Duodenal mucosa (tissue), 2 donors: ENCODE results near the gene CA14.
A peak's percentile ranks its signal among the peaks of the same experiment; 100 is the strongest.
"Not testable (repeated sequence)": the region's sequence is repeated elsewhere in the genome, so short reads cannot be mapped to it uniquely, and the experiment has no call there.

Experiments
- H3K27ac ChIP-seq: one replicate; pipeline ENCODE4 v1.7.0; 2013; ENCODE audit warnings: low read depth, low read length
- H3K27me3 ChIP-seq, 2 donors: one replicate each; pipeline ENCODE4 v1.7.0; 2013; ENCODE audit warnings: low read length in 2 of 2, control low read depth in 1 of 2; ENCODE audit not compliant: insufficient read depth in 2 of 2, control insufficient read depth in 1 of 2
- H3K36me3 ChIP-seq, 2 donors: one replicate each; pipeline ENCODE4 v1.7.0; 2013; ENCODE audit warnings: low read length in 2 of 2, control low read depth in 1 of 2; ENCODE audit not compliant: insufficient read depth in 2 of 2, control insufficient read depth in 1 of 2
- H3K4me1 ChIP-seq, 2 donors: one replicate each; pipeline ENCODE4 v1.7.0; 2013; ENCODE audit warnings: low read length in 2 of 2, control low read depth in 1 of 2; ENCODE audit not compliant: insufficient read depth in 2 of 2, control insufficient read depth in 1 of 2
- H3K4me3 ChIP-seq, 2 donors: one replicate each; pipeline ENCODE4 v1.7.0; 2013; ENCODE audit warnings: low read length in 2 of 2, low read depth in 1 of 2
- H3K9ac ChIP-seq, 2 donors: one replicate each; pipeline ENCODE4 v1.7.0; 2013; ENCODE audit warnings: low read length in 2 of 2, low read depth in 1 of 2
- H3K9me3 ChIP-seq, 2 donors: one replicate each; pipeline ENCODE4 v1.7.0; 2013; ENCODE audit warnings: low read length in 2 of 2, control low read depth in 1 of 2; ENCODE audit not compliant: control insufficient read depth in 1 of 2

The CA14 gene

DNA sequence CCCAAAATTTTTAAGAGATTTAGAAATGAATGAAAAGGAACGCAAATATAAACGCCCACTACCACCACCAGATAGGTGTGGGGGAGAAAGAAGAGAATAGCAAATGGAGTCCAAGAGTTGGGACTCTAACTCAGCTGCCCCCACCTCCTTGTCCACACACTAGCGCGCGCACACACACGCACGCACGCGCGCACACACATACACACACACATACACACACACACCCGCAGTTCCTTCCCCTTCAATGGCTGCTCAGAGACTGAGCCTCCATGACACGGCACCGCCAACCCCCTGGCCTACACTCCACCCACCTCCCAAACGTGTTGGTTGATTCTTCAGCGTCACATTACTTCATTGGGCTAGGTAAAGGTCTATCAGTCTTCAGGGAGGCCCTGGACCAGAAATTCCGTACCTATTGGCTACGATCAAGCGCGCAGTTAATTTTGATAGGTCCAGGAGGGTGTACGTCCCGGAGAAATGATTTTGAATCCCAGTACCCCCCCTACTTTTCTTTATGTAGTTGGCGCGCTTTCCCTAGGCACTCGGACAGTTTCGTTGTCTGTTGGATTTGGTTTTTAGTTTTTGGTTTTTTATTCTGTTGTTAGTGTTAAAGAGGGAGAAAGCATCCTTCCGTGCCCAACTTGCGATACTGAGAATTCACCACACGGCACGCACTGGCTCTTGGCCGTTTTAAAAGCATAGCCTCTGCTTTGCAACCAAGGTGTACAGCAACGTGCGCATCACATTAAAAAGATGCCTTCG, 21.5 kb upstream of the CA14 start, which contains the start of gene ANP32E:
TSS of gene ANP32E (minus strand) at position 261 of the 762 bp plus-strand sequence. CDS start 326 bp downstream, outside the sequence.
- no peaks in the 10 kb centered on the region for H3K9me3 ChIP-seq
- H3K27ac ChIP-seq = peak within 1 kb of the TSS; percentile 95
- peaks cover 5 to 12% of the 10 kb centered on the region in 2 donors for H3K4me1 ChIP-seq
- H3K9ac ChIP-seq = peak within 1 kb of the TSS; percentile 91
- no peaks in the 10 kb centered on the region for H3K27me3 ChIP-seq
- peak within 1 kb of the TSS; percentile 83 to 99 for H3K4me3 ChIP-seq
- no peaks in the 10 kb centered on the region for H3K36me3 ChIP-seq

- no peaks in the 10 kb centered on the region for H3K36me3 ChIP-seq
- H3K27me3 ChIP-seq = no peaks in the 10 kb centered on the region
- H3K9ac ChIP-seq = peak overlapping the region; percentile 22 to 67
- peaks cover 5 to 12% of the 10 kb centered on the region in 2 donors for H3K4me1 ChIP-seq
- H3K9me3 ChIP-seq = no peaks in the 10 kb centered on the region
- H3K27ac ChIP-seq = no peak overlapping the region
- peak overlapping the region; percentile 83 to 99 for H3K4me3 ChIP-seq
Measured at GRCh38 chr1:150236614-150237100, 20.9 kb upstream of the CA14 start.

GRCh38 chr1:150237176-150237575, 20.4 kb upstream of the CA14 start:
- H3K4me3 ChIP-seq = peak overlapping the region in 1 of 2 donors; percentile 99
- not testable (repeated sequence) for H3K27me3 ChIP-seq, H3K36me3 ChIP-seq, H3K9me3 ChIP-seq, H3K27ac ChIP-seq
- peak overlapping the region in 1 of 2 donors; percentile 0 for H3K9ac ChIP-seq
- H3K4me1 ChIP-seq = peaks cover 5 to 12% of the 10 kb centered on the region in 2 donors

DNA sequence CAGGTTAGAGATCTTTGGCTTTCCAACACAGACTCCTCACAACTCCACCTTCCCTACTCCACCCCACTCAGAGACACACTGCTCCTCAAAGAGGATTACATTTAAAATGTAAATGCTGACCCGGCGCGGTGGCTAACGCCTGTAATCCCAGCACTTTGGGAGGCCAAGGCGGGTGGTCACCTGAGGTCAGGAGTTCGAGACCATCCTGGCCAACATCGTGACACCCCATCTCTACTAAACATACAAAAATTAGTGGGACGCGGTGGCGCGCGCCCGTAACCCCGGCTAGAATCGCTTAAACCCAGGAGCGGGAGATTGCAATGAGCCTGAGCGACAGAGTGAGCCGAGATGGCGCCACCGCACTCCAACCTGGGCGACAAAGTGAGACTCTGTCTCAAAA, 19.8 kb upstream of the CA14 start:
- H3K9ac ChIP-seq = no peak overlapping the region
- no peak overlapping the region for H3K27ac ChIP-seq
- no peak overlapping the region for H3K4me3 ChIP-seq
- H3K27me3 ChIP-seq = no peaks in the 10 kb centered on the region
- peaks cover 5 to 12% of the 10 kb centered on the region in 2 donors for H3K4me1 ChIP-seq
- H3K9me3 ChIP-seq = no peaks in the 10 kb centered on the region
- H3K36me3 ChIP-seq = no peaks in the 10 kb centered on the region

DNA sequence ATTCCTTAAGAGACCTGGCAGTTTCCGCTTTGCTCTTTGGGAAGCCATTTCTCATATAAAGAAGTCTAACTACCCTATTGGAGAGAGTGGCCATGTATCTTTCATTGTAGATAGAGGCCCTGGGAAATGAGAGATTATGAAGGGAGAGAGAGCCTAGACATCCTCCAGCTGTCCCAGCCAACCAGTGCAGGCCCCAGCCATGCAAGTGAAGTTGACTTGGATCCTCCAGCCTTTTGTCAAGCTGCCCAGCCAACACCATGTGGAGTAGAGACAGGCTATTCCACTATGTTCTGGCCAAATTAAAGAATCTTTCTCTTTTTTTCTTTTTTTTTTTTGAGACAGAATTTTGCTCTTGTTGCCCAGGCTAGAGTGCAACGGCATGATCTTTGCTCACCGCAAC, 14.6 kb upstream of the CA14 start:
- H3K36me3 ChIP-seq = no peaks in the 10 kb centered on the region
- no peaks in the 10 kb centered on the region for H3K4me1 ChIP-seq

DNA sequence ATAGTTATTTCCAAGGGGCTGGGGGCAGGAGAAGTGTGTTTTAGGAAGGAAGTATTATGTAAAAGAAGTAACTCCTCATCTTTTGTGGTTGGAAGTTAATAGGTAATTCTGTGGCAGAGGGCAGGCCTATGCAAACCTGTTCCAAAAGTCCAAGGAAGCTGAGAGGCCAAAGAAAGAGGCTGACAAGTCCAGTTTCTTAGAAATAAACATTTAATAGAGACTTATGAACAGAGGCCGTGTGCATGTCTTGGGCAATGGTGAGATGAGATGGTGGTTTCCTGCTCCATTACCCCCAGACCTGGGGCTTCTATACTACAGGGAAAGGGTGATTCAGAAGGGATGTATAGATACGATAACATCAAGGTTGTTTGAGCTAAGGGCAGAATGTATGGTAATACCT, 7.6 kb upstream of the CA14 start:
- H3K9me3 ChIP-seq = no peaks in the 10 kb centered on the region
- no peak overlapping the region for H3K9ac ChIP-seq
- H3K36me3 ChIP-seq = no peaks in the 10 kb centered on the region
- no peak overlapping the region for H3K27ac ChIP-seq
- no peak overlapping the region for H3K4me3 ChIP-seq
- no peaks in the 10 kb centered on the region for H3K27me3 ChIP-seq
- H3K4me1 ChIP-seq = no peaks in the 10 kb centered on the region

More for the DNA sequence above, 14.6 kb upstream of the CA14 start:
- Histone ChIP-seq H3K4me3 (no peak overlapping the region), H3K9me3 (no peaks in the 10 kb centered on the region), H3K27ac (no peak overlapping the region), H3K27me3 (no peaks in the 10 kb centered on the region), H3K9ac (no peak overlapping the region)

- peaks cover 17 to 22% of the 10 kb centered on the region in 2 donors for H3K4me1 ChIP-seq
- H3K9me3 ChIP-seq = no peaks in the 10 kb centered on the region
- H3K4me3 ChIP-seq = peak overlapping the region in 1 of 2 donors; percentile 68
- H3K9ac ChIP-seq = no peak overlapping the region
- H3K27me3 ChIP-seq = peaks cover 7 to 15% of the 10 kb centered on the region in 2 donors
- H3K36me3 ChIP-seq = no peaks in the 10 kb centered on the region
- H3K27ac ChIP-seq = no peak overlapping the region
Measured at GRCh38 chr1:150256198-150256553, 1.4 kb upstream of the CA14 start.

DNA sequence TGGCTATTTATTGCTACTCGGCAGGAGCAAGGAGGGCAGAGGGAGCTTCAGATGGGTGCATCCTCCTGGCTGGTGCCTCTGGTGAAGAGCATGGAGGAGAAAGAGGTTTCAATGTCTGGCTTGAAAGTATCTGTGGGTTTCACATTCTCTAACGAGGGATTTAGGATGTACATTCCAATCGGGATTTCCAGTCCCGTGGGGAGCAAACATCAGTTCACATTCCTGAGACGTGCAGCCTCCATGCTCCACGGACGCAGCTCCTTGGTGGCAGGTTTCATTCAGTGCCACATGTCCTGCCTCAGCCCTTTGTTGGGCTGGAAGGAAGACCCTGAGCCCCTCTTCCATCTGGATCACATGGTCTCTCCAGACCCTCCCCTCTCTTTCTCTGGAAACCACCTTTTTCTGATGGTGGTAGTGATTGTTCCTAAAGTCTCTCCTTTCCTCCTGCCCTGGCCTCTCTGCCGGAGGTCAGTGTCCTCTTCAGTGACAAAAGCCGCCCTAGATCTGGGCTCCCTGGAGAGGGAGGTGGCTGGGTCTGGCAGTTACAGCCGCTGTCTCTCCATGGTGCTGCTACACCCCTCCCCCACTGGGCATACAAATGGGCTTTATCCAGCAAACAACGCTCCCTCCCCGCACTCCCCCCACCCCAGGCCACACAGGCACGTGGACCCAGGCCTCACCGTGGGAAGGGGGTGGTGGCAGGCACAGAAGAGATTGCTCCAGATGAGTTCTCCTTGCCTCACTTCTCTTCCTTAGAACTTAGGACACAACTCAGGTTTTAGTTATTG, 826 bp upstream of the CA14 start:
- H3K4me3 ChIP-seq = peak overlapping the region in 1 of 2 donors; percentile 68
- H3K9me3 ChIP-seq = no peaks in the 10 kb centered on the region
- H3K36me3 ChIP-seq = no peaks in the 10 kb centered on the region
- no peak overlapping the region for H3K27ac ChIP-seq
- peaks cover 7 to 15% of the 10 kb centered on the region in 2 donors for H3K27me3 ChIP-seq
- no peak overlapping the region for H3K9ac ChIP-seq
- peaks cover 17 to 22% of the 10 kb centered on the region in 2 donors for H3K4me1 ChIP-seq

DNA sequence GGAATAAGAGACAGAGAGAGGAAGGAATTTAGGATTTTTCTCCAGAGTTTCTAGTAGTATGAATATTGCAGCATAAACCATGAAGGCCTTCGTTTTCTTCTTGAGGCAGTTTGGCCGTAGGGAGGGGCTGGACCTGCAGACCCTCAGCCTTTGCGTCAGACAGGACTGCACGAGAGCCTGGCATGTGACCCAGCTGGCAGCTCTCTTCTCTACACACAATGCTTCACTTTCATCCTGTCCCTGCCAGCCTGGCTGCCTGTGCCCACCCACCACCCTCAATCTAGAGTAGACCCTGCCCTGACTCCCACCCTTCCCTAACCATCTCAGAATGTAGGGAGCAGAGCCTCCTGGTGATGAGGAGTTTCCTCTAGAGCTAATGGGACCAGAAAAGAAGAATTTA, 1.6 kb downstream of the CA14 start:
- Histone ChIP-seq H3K27me3 (peaks cover 7 to 15% of the 10 kb centered on the region in 2 donors), H3K9me3 (no peaks in the 10 kb centered on the region), H3K9ac (no peak overlapping the region), H3K36me3 (no peaks in the 10 kb centered on the region), H3K4me3 (peak overlapping the region in 1 of 2 donors; percentile 57), H3K4me1 (peaks cover 22 to 27% of the 10 kb centered on the region in 2 donors), H3K27ac (no peak overlapping the region)
